GM12878 (cell line): Measurements from ENCODE around the gene GBA3.

Experiments
- BACH1 ChIP-seq: fragments of 450-650 bp; IDR thresholded peaks from 2 replicates; pipeline ENCODE4 v1.6.1; 2017; ENCODE audit warnings: mild to moderate bottlenecking, borderline replicate concordance
- POLR2AphosphoS5 ChIP-seq: IDR thresholded peaks from 2 replicates; pipeline ENCODE4 v1.6.1; 2011; ENCODE audit warnings: mild to moderate bottlenecking, low read length, inconsistent platforms
- TF ChIP-seq, protein P1 (sequence below): IDR thresholded peaks from 2 replicates; pipeline ENCODE4 v1.6.1; 2011; ENCODE audit warnings: low read depth, mild to moderate bottlenecking, low read length, moderate library complexity, borderline replicate concordance; ENCODE audit errors: extremely low read depth
- TF ChIP-seq, protein P2 (sequence below), 3 experiments: IDR thresholded peaks in 2 of 3; conservative IDR thresholded peaks in 1 of 3; 2 replicates each; pipeline ENCODE4 v1.5.1; 2011; ENCODE audit warnings: low read depth in 3 of 3, low read length in 3 of 3, mild to moderate bottlenecking in 3 of 3, control low read depth in 2 of 3, moderate library complexity in 2 of 3, inconsistent platforms in 1 of 3, mixed read lengths in 1 of 3; ENCODE audit not compliant: control insufficient read depth in 2 of 3, insufficient read depth in 1 of 3; ENCODE audit errors: extremely low read depth in 1 of 3

DNA sequence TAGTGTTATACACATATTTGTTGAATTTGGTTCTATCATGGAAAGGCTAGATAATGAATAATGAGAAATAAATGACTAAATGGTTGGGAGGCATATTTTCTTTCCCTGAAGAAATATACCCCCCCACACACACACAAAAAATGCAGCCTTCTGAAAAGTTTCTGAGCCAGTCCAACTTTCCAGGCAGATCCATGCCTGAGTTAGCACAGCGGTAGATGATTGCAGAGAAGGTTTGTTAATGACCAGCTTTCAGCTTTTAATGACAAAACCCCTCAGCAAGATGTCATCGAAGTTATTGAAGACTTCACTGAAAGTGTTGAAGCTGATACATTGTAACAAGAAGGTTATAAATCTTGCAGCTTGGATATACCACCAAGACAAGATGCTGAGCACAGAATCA, 61.4 kb downstream of the GBA3 start:
- TF ChIP-seq, protein P1, sequence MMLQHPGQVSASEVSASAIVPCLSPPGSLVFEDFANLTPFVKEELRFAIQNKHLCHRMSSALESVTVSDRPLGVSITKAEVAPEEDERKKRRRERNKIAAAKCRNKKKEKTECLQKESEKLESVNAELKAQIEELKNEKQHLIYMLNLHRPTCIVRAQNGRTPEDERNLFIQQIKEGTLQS = no peak
- no peak for TF ChIP-seq BACH1
- TF ChIP-seq, protein P2, sequence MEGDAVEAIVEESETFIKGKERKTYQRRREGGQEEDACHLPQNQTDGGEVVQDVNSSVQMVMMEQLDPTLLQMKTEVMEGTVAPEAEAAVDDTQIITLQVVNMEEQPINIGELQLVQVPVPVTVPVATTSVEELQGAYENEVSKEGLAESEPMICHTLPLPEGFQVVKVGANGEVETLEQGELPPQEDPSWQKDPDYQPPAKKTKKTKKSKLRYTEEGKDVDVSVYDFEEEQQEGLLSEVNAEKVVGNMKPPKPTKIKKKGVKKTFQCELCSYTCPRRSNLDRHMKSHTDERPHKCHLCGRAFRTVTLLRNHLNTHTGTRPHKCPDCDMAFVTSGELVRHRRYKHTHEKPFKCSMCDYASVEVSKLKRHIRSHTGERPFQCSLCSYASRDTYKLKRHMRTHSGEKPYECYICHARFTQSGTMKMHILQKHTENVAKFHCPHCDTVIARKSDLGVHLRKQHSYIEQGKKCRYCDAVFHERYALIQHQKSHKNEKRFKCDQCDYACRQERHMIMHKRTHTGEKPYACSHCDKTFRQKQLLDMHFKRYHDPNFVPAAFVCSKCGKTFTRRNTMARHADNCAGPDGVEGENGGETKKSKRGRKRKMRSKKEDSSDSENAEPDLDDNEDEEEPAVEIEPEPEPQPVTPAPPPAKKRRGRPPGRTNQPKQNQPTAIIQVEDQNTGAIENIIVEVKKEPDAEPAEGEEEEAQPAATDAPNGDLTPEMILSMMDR (IDR thresholded peaks at IDR 0.05 in 2 of 3, conservative IDR thresholded peaks at IDR 0.05 in 1 of 3; ENCODE audit: control insufficient read depth in 2 of 3, extremely low read depth in 1 of 3, insufficient read depth in 1 of 3, low read depth in 3 of 3, low read length in 3 of 3) = no peak
- no peak for TF ChIP-seq POLR2AphosphoS5
